NK-92 (cell line): Measurements from ENCODE around the gene PPP1R3F.
"Not testable (repeated sequence)": the region's sequence is repeated elsewhere in the genome, so short reads cannot be mapped to it uniquely, and the experiment has no call there.

Source experiments
- DNase-seq: peaks from one replicate; lab custom pipeline; 2025; ENCODE audit not compliant: unreplicated experiment; lab: John Stamatoyannopoulos, UW

The PPP1R3F gene

DNA sequence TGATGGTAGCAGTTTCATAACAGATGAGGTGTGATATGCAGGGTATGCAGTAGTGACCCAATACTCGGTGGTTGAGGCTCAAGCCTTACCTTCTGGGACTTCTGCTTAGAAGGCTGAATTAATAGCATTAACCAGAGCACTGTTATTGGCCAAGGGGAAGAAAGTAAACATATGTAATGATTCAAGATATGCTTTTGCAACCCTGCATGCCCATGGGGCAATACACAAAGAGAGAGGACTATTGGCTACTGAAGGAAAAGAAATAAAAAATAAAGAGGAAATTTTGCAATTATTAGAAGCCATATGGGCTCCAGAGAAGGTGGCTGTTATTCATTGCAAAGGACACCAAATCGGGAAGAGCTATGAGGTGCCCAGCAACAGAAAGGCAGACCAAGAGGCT, 42.6 kb downstream of the PPP1R3F start:
- no peak for DNase-seq

- DNase-seq, result no peak
Measured at GRCh38 chrX:49316085-49316484, 46.5 kb downstream of the PPP1R3F start.

DNA sequence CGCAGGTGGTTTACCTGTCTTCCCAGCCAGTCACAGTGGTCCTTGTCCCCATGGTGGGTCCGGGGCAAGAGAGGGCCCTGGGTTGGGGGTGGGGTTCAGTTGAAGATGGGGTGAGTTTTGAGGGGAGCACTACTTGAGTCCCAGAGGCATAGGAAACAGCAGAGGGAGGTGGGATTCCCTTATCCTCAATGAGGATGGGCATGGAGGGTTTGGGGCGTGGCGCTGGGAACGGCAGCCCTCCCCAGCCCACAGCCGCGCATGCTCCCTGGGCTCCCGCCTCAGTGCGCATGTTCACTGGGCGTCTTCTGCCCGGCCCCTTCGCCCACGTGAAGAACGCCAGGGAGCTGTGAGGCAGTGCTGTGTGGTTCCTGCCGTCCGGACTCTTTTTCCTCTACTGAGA, 52.1 kb downstream of the PPP1R3F start, which contains the start of gene GAGE12J:
TSS of gene GAGE12J (plus strand) at position 301 of the 400 bp plus-strand sequence. CDS start 1,157 bp downstream, outside the sequence.
- DNase-seq, result not testable (repeated sequence)

GRCh38 chrX:49322266-49322665, 52.7 kb downstream of the PPP1R3F start:
- not testable (repeated sequence) for DNase-seq

- DNase-seq, result not testable (repeated sequence)
Measured at GRCh38 chrX:49323735-49324134, 54.1 kb downstream of the PPP1R3F start.

GRCh38 chrX:49330421-49330820, 60.8 kb downstream of the PPP1R3F start:
- not testable (repeated sequence) for DNase-seq

- DNase-seq, result not testable (repeated sequence)
Measured at GRCh38 chrX:49331282-49331681, 61.7 kb downstream of the PPP1R3F start, which contains the start of gene GAGE13. TSS of gene GAGE13 (plus strand) at chrX:49331582. CDS start at chrX:49332738, 1,156 bp downstream.

DNA sequence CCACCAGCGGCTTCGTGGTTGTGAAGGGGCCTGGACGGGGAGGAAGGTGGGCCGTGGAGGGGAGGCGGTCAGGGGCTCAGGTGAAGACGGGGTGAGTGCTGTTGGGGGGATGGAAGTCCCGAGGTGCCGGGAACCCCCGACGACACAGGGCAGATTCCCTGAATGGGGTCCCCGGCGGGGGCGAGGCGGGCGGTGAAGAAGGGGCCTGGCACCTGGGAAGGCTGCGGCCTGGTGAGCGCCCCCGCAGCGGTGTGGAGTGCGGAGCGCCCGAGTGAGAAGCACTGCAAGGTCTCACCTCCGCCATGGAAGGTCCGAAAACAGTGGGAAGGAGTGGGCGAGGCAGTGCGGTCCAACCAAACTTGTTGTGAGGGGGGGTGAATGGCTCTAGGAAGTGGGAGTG, 62.2 kb downstream of the PPP1R3F start:
- not testable (repeated sequence) for DNase-seq
